Eye (tissue), 1 donor: ENCODE measurements around the gene CHL1.
"Not testable (repeated sequence)": the region's sequence is repeated elsewhere in the genome, so short reads cannot be mapped to it uniquely, and the experiment has no call there.

Experiments
- DNase-seq: peaks from one replicate; pipeline ENCODE4 v3.0.0-alpha.2; 2015

The CHL1 gene

DNA sequence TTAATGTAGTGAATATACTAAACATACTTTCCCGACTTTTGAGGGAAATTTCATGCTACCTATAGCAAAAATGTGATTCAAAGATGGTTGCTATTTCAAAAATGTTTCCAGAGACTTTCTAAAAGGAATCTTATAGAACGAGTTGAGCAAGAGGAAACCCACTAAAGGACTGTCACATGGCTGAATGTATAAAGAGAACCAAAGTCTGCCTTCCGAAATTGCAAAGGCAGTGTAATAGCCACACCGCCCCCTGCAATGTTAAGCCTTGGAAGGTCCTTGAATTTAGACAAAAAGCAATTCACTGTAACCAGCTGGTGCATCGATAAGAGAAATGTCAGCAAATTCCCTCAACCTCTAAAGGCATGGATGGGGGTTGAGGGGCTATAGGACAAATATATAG lies 142.8 kb downstream of the CHL1 start:
- no peak for DNase-seq

DNA sequence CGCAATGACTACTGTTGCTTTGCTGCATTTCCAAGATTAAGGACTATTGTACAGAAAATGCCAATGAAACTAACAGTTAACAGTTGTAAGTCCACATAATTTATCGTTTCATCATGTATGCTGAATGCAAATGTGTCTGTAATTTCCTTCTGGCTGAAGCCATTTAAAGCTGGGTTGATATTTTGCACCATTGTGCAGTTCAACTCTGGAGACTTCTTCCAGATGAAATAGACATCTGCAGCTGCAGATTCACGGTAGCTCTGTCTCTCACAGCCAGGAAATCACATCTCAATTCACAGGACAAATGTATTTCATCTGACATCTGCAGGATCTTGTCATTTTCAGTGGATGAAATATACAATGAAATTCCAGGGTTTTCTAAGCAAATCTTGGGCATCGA lies 145.4 kb downstream of the CHL1 start:
- no peak for DNase-seq

DNA sequence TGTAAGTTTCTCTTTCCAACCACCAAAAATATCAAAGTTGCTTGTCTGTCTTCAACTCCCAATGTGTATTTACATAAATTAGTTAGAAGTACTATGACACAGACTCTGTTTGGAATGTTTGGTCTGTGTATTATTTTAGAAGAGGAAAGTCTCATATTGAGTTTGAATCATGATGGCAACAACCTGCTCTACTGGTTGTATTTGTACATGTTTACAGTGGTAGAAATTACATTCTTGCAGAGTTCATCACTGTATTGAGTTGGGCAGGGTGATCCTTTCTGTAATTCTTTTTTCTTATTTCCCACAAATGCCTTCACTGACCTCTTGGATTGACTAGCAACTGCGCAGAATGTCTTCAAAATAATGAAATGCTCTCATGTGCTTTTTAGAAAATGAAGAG lies 149.6 kb downstream of the CHL1 start:
- no peak for DNase-seq

DNA sequence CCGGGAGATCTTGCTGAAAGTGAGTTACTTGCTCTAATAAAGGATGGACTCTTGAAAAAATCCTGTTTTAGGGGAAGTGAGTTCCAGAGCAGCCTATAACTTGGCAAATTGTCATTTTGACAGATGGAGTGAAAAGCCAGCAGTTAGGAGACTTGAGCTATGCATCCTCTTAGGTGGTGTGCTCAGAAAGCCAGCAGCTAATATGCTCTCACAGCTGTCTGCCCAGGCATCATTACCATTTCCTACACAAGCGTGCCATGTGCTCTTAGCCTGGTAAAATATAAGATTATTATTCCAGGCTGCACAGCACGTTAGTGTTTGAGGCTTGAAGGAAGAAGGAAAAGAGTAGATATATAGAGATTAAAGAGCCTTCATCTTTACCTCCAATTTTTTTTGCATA lies 151.0 kb downstream of the CHL1 start:
- DNase-seq, result no peak

DNA sequence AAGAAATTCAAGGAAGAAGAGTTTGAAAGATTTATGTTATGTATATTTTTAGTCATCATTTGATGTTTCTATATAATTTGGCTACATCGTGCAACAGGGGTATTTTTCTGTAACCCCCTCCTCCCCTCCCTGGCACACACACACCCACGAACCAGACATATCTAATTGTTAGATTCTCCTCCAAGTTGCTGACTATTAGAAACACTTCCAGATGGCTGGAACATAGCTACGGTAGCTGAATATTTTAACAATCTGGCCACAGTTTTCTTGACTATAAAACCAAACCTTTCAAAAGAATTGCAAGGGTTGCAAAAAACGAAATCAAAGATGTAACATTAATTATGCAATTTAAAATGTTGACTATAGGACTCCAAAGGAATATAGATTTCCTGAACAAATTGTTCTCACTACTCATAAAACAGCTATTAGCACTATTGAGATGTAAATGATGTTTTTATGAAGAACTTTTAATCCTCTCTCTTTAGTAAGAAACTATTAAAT lies 154.4 kb downstream of the CHL1 start:
- DNase-seq, result no peak

DNA sequence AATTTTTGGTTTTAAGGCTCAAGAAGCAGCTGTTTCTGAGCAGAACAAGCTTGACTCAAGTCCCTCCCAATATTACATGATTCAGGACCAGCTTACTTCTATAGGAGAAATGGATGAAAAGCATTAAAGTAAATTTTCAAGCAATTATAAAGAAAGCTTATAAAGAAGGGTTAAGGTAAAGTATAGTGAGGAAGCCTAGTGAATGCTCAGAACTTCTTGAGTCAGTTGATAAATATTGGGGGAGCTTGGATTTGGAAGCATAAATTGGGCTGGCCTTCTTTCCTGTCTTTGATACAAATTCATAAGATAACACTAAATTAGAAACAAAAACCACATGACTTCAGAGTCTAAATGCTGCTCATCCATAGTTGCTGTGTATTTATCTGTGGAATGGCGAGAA lies 156.0 kb downstream of the CHL1 start:
- DNase-seq, result no peak

DNA sequence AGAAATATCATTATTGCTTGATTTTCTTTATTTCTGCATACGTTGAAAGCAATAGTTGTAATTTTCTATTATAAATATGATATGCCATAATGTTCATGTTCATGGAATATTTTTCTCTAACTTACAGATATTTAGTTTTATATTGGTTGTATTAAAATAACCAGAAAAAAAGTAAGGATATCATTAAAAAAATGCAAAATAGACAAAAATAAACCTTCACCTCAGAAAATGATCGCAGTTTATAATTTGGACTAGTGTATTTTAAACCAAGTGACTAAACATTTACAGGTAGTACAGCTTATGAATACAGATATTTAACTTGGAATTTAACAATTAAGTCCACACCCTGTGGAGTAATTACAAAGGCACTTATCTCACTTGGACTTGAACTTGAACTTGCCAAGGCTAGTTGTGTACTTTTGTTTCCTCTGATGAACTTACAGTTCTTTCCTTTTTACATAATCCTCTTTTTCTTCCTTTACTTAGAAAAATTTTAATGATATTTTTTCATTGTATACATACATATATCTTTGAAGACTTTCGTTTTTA lies 156.7 kb downstream of the CHL1 start:
- no peak for DNase-seq

DNA sequence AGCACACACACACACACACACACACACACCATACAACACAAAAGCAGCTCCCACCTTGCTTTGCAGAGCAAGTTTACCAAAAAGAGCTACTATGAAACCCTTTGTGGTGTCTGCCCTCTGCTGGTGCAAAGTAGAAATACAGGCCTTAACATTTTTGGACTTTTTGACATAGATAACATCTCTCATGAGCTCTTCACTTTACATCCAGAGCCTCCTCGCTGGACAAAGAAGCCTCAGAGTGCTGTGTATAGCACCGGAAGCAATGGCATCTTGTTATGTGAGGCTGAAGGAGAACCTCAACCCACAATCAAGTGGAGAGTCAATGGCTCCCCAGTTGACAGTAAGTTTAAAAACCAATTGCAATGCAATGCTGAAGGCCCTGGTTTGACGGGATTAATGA lies 157.9 kb downstream of the CHL1 start:
- peak; percentile 85 for DNase-seq

DNA sequence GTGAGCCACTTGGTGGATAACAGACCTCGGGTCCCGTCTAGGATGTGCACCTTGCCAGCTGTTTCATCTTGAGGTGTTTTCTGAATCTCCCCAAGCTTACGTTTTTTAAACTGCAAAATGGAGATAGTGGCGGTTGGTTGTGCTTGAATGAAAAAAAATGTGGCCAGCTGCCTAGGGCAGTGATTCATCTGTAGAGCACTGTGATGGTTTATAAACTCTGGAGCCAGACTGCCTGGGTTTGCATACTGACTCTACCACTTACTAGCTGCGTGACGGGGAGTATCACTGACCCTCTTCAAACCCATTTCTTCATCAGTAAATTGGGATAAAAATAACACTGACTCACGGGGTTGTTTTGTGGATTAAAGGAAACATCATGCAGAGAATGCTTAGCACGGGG lies 159.1 kb downstream of the CHL1 start:
- DNase-seq, result no peak

DNA sequence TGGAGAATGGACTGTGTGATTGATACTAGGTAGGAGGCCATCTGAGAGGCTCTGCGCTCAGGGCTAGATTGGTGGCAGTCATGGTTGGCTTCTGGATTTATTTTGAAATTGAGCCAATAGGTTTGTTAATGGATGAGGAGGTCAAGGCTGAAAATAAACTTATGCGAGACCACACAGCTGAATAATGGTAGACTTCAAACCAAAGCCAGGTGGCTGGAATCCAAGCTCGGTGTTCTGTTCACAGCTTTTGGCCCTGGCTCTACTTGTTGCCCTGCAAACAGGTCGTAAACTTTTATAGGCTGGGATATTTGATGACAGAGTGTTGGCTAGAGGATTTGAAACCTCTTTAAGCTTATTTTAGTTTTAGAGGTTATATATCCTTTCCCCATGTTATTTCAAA lies 160.4 kb downstream of the CHL1 start:
- no peak for DNase-seq

DNA sequence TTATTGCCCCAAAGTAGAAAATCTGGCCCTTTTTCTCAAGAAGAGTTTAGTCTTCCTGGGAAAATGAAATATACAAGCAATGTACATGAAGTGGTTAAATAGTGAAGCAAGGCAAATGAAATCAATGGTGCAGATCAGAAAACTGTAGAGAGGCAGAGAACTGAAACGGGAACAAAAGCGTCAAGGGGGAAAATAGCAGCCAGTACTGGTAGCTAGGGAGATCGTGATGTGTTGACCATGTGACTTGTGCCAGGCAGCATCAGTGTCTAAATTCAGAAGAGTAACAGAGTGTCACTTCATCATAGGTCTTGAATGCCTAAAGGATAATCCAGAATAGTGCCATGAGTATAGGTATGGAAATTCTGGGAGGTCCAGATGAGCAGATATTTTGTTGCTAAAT lies 163.1 kb downstream of the CHL1 start:
- DNase-seq, result no peak

DNA sequence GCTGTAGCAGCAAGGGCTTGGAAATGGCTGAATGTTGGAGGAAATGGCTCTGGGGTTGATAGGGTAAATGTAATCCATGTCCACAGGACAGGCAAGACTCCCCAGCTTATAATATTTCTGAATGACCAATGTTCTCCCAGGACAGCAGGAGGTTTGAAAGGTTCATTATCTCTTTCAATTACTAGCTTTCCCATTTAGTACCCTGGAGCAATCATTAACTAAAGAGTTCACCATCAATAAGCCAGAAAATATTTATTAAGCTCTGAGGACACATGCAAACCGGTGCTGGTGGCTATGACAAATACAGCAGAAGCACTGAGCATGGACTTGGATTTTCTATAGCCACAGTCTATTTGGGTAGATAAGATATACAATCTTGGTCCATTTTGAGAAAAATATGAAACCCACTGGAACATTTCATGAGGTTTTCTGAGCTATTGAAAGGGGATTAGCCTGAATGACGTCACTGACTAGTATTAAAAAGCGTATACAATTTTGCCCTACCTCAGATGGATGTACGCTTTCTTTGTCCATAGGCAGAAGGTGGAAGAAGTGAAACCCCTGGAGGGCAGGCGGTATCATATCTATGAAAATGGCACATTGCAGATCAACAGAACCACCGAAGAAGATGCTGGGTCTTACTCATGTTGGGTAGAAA lies 166.2 kb downstream of the CHL1 start:
- no peak for DNase-seq

DNA sequence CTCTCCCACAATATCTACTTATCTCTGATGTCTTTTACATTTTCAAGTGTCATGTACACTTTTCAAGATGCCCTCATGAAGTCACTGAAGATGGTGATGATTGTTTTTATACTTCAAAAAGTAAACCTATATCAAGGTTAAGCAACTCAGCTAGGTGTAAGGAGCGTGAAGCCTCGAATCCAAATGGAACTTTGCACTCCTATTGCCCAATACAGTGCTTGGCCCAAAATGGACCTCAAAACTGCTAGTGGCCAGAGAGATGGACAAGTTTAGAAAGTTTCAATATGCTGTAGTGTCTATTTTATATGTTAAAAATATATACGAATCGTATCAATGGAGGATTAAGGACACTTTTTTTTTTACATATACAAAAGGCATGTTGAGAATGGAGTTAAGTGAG lies 167.7 kb downstream of the CHL1 start:
- no peak for DNase-seq

DNA sequence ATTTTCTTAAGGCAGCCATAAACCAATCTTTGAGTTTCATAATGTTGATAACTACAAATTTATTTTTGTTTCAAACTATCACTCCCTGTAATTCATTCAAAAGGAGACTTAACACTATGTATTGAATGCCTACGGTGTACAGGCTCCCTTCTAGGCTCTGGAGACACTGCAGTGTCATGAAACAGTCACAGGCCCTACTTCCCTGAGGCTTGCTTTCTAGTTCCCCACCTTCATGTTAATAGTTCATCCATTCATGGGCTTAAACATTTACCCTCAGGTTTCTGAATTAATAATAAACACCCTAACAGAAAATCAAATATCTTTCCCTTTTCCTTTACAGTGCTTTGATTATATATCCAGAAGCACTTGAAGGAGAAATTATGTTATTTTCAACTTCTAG lies 168.7 kb downstream of the CHL1 start:
- no peak for DNase-seq

DNA sequence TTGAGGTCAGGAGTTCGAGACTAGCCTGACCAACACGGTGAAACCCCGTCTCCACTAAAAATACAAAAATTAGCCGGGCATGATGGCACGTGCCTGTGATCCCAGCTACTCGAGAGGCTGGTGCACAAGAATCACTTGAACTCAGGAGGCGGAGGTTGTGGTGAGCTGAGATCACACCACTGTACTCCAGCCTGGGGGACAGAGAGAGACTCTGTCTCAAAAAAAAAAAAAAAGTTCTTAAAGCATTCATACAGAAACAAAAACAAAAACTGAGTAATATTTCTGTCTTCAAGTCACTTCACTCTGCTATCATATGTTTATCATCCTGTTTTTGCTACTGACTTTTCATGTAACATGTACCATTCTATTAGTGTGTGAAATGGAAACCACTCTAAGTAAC lies 169.7 kb downstream of the CHL1 start:
- not testable (repeated sequence) for DNase-seq

DNA sequence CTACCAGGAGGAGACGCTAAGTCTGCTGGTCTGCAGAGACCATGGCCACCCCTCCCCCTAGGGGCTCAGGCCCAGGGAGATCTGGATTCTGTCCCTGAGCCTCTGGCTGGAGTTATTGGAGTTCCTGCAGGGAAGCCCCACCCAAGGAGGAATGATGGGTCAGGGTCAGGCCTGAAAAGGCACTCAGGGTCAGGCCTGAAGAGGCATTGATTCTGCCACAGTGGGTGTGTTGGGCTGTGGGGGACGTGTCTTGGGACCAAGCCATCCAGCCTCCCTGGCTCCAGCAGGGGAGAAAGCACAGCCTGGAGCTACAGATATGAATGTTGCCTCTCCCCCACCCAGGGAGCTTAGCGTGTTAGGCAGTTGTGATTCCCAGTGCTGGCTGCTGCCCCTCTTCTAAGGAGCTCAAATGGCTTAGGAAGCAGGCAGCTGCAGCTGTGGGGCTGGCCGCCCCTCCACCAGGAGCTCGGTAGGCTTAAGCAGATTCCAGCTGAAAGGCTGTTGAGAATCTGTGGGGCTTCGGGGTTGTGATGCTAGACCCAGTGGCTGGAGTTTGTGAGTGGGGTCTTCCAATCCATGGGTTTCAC lies 176.7 kb downstream of the CHL1 start:
- DNase-seq, result no peak

DNA sequence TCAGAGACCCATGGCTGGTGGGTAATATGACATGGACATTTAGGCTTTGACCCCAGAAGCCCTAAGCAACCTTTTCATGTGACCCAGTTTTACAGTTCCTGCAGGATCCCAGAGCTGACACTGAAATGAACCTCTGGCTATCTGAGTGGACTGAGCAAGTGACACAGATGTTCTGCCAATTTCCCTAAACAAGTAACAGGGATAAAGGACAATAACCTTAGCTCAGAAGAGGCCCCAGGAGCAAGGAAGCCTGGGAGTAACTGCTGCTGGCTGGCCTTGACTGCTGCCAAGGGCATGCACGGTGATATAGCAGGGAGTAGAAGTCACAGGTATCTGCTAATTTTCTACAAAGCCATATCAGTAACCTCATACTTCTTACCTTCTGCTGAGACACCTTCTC lies 177.9 kb downstream of the CHL1 start:
- no peak for DNase-seq

DNA sequence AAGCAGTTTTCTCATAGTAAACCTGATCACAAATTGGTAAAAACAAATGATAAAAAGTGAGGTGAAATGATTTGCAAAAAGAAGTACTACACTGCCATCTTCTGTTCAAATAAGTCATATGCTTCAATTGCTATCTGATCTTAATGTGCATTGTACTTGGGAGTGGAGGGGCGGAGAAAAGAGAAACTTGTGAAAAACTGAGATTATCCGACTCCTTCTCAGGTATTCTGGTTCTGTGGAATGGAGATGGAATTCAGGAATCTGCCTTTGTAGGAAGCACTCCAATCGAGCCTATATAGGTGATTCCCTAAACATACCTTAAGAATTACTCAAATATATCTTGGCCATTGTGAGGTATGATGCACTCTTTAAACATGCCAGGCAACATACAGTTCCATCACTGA lies 180.6 kb downstream of the CHL1 start:
- peak; percentile 57 for DNase-seq

DNA sequence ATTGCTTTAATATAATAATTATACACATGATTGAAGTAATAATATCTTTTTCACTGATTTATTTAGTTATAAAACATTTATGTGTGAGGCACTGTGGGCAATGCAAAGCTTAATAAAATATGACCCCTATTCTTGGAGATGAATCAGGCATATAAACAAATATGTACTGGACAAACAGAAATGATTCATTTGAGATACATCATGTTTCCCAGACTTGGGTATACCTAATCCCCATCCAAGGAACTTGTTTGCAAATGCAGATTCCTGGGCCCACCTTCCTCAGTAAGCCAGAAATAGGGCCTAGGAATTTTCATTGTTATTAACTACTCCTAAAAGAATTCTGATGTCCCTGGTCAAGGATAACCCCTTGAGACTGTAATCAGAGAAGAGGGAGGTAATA lies 184.2 kb downstream of the CHL1 start:
- no peak for DNase-seq

DNA sequence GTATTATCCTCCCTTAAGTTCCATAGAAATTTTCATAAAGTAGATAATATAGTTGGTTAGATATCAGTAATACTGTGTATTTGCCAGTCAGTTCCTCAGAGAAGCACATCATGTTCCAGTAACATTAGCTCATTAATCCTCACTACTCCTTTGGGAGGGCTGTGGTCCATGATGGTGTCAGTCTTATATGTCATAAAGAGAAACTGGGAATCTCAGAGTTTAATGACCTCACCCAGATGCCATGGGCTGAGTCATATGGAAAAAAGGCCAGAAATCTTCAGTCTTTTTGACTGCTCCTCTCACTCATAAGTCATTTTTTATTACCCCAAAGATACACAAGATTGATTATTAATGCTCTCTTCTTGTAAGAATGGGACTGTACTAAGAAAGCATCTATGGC lies 188.6 kb downstream of the CHL1 start:
- DNase-seq, result no peak

DNA sequence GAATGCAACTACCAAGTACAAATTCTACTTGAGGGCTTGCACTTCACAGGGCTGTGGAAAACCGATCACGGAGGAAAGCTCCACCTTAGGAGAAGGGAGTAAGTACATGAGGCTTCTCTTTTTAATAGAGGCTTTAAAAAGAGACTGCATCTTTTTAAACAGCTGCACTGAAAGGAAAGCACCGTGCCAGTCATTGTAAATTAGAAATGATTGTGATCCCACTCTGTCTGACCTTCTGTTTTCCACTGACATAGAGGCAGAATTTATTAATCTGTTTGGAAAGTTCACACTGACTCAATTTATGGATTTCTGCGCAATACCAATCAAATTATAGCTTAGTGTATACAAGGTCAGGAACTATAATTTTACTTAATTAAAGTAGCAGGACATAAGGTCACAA lies 198.2 kb downstream of the CHL1 start:
- no peak for DNase-seq

DNA sequence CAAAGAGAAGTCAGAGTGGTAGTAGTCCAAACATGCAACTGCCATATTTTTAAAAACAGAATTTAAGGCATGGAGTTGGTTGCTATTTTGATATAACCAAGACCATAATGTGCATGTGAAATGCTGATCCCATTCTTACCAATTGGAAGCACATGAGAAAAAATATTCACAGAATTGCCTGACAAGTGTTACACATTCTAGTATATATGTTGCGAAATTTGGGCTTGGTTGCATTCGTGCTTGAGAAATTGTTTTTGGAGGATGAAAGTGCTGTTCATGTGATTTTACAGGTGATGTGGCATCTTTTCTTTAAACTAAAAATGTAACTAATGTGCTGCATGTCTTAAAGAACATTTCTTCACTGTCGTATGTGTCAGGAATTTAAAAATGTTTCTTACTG lies 199.7 kb downstream of the CHL1 start:
- DNase-seq, result no peak

DNA sequence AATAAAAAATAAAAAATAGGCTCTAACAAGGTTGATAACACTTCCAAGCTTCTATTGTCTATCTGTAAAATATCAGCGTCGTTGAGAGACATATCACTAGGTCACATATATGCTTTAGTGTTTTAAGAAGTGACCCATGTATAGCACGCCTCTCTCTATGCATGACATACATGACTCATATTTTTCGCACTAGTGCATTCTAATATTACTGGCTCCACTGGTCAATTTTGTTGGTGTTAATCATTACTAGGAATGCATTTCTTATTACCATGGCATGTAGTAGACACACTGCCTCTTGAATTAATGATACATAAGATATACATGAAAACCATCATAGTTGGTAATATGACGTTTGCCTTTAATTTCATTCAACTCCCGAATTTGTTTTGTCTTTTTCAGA lies 203.1 kb downstream of the CHL1 start:
- DNase-seq, result no peak

DNA sequence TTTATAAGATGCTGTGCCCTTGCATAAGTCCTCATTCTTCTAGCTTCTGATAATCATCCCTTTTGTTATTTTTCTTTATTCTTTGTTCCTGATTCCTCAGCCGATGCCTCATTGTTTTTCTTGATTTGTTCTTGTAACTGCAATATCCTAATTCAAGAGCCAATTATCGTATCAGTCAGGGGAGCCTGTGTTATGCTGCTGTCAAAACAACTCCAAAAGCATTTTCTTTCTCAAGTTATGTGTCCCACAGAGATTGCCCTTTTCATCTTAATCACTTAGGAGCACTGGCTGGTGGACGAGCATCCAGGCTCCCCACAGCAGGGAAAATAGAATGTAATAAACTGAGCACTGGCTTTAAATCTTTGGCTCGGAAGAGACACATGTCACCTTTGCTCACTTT lies 207.3 kb downstream of the CHL1 start:
- DNase-seq, result no peak

DNA sequence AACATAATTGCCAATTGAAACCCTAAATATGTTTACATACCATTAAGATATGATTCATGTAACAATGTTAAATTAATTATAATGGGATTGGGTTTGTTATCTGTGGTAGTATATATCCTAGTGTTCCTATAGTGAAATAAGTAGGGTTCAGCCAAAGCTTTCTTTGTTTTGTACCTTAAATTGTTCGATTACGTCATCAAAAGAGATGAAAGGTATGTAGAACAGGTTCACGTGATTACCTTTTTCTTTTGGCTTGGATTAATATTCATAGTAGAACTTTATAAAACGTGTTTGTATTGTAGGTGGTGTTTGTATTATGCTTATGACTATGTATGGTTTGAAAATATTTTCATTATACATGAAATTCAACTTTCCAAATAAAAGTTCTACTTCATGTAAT lies 212.4 kb downstream of the CHL1 start:
- DNase-seq, result no peak
